ENCODE results near the gene CKS1B.

Gene CKS1B

GRCh38 chr1:155015527-155016230 is 41.2 kb downstream of the CKS1B start:
- DNase-seq (ENCODE audit: low spot score) = no peak

- DNase-seq (ENCODE audit: low spot score) = no peak
Observed at GRCh38 chr1:155016231-155016831, 41.9 kb downstream of the CKS1B start.

- DNase-seq (ENCODE audit: low spot score) = peak; percentile 97
Observed at GRCh38 chr1:155017041-155017945, 42.8 kb downstream of the CKS1B start.

GRCh38 chr1:155017946-155018316 is 43.5 kb downstream of the CKS1B start:
- DNase-seq (ENCODE audit: low spot score) = no peak

- DNase-seq (ENCODE audit: low spot score) = peak; percentile 50
Observed at GRCh38 chr1:155018617-155019348, 44.3 kb downstream of the CKS1B start.

GRCh38 chr1:155019377-155020245 is 45.1 kb downstream of the CKS1B start:
- no peak for DNase-seq (ENCODE audit: low spot score)

- DNase-seq (ENCODE audit: low spot score) = no peak
Observed at GRCh38 chr1:155022136-155022926, 47.9 kb downstream of the CKS1B start.

- peak; percentile 37 for DNase-seq (ENCODE audit: low spot score)
Observed at GRCh38 chr1:155022927-155023236, 48.4 kb downstream of the CKS1B start.

GRCh38 chr1:155023627-155024026 is 49.1 kb downstream of the CKS1B start:
- DNase-seq (ENCODE audit: low spot score) = no peak

GRCh38 chr1:155024315-155024714 is 49.8 kb downstream of the CKS1B start:
- DNase-seq (ENCODE audit: low spot score) = no peak

- peak; percentile 43 for DNase-seq (ENCODE audit: low spot score)
Observed at GRCh38 chr1:155026154-155026553, 51.7 kb downstream of the CKS1B start.

GRCh38 chr1:155026588-155026987 is 52.1 kb downstream of the CKS1B start:
- DNase-seq (ENCODE audit: low spot score) = peak; percentile 85
